Chondrocyte (in vitro differentiated cells): ENCODE measurements around the gene LRRC71. TPM values are rescaled to one million over a fixed set of nuclear protein-coding genes. Genes with fewer than 3 reads are reported as not detected.

Experiments
- DNase-seq: peaks from one replicate; pipeline ENCODE4 v3.0.0; 2021; ENCODE audit warnings: mixed read lengths, low spot score
- H3K27ac Mint-ChIP-seq: one replicate; pipeline ENCODE4 v1.8.0; 2021; ENCODE audit warnings: mild to moderate bottlenecking, moderate library complexity, mixed read lengths; ENCODE audit not compliant: unreplicated experiment
- H3K27me3 Mint-ChIP-seq: 2 replicates; pipeline ENCODE4 v1.8.0; 2021; ENCODE audit warnings: low read depth, mixed read lengths
- H3K36me3 Mint-ChIP-seq: 2 replicates; pipeline ENCODE4 v1.8.0; 2021; ENCODE audit warnings: low read depth, mixed read lengths
- H3K4me1 Mint-ChIP-seq: 2 replicates; pipeline ENCODE4 v1.8.0; 2021; ENCODE audit warnings: low read depth, mild to moderate bottlenecking, mixed read lengths
- H3K4me3 Mint-ChIP-seq: one replicate; pipeline ENCODE4 v1.8.0; 2021; ENCODE audit warnings: mild to moderate bottlenecking, moderate library complexity, mixed read lengths; ENCODE audit not compliant: unreplicated experiment
- H3K9me3 Mint-ChIP-seq: 2 replicates; pipeline ENCODE4 v1.8.0; 2021; ENCODE audit warnings: low read depth, mixed read lengths
- long read RNA-seq: library from polyadenylated mRNA; stranded (forward); transcript quantifications from one replicate; pipeline ENCODE4 v2.0.0, GENCODE V29; 2021
- total RNA-seq: library from RNA; stranded (reverse); gene quantifications from 3 replicates; pipeline ENCODE4 v1.2.1, GENCODE V29; 2021
- TF ChIP-seq, protein P1 (sequence below): fragments of 200-600 bp; sonication (generic); IDR thresholded peaks from 2 replicates; pipeline ENCODE4 v1.5.0; 2021; ENCODE audit warnings: antibody characterized with exemption, mild to moderate bottlenecking, moderate library complexity

The LRRC71 gene
- total RNA-seq, result not detected in 3 replicates
- long read RNA-seq, result 0 reads

- Mint-ChIP-seq H3K27ac (no peak within 1 kb of the TSS), H3K9me3 (no peaks in the 10 kb centered on the region), H3K4me3 (peak within 1 kb of the TSS; percentile 53), H3K36me3 (peaks cover 10% of the 10 kb centered on the region), H3K4me1 (peaks cover 19% of the 10 kb centered on the region), H3K27me3 (peaks cover 42% of the 10 kb centered on the region)
- TF ChIP-seq, protein P1, sequence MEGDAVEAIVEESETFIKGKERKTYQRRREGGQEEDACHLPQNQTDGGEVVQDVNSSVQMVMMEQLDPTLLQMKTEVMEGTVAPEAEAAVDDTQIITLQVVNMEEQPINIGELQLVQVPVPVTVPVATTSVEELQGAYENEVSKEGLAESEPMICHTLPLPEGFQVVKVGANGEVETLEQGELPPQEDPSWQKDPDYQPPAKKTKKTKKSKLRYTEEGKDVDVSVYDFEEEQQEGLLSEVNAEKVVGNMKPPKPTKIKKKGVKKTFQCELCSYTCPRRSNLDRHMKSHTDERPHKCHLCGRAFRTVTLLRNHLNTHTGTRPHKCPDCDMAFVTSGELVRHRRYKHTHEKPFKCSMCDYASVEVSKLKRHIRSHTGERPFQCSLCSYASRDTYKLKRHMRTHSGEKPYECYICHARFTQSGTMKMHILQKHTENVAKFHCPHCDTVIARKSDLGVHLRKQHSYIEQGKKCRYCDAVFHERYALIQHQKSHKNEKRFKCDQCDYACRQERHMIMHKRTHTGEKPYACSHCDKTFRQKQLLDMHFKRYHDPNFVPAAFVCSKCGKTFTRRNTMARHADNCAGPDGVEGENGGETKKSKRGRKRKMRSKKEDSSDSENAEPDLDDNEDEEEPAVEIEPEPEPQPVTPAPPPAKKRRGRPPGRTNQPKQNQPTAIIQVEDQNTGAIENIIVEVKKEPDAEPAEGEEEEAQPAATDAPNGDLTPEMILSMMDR, result peak; percentile 93
- no peak for DNase-seq
Measured at GRCh38 chr1:156920233-156921052, at the start of gene LRRC71. LRRC71 (plus strand) TSS chr1:156920632; CDS start chr1:156920804, 172 bp downstream.

DNA sequence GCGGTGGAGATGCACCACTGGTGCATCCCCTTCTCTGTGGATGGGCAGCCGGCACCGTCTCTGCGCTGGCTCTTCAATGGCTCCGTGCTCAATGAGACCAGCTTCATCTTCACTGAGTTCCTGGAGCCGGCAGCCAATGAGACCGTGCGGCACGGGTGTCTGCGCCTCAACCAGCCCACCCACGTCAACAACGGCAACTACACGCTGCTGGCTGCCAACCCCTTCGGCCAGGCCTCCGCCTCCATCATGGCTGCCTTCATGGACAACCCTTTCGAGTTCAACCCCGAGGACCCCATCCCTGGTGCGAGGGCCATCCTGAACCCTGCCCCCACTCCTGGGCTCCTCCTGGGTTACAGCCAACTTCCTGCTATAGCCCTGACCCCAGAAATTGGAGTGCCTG is 46.8 kb upstream of the LRRC71 start:
- Mint-ChIP-seq H3K4me1 (peaks cover 10% of the 10 kb centered on the region), H3K36me3 (no peaks in the 10 kb centered on the region), H3K4me3 (no peak overlapping the region), H3K27me3 (peaks cover 15% of the 10 kb centered on the region), H3K27ac (no peak overlapping the region), H3K9me3 (no peaks in the 10 kb centered on the region)
- DNase-seq, result no peak
- TF ChIP-seq, protein P1, result no peak

- peaks cover 19% of the 10 kb centered on the region for H3K27me3 Mint-ChIP-seq
- H3K4me3 Mint-ChIP-seq, result no peak overlapping the region
- H3K27ac Mint-ChIP-seq, result no peak overlapping the region
- TF ChIP-seq, protein P1, result no peak
- H3K36me3 Mint-ChIP-seq, result no peaks in the 10 kb centered on the region
- H3K9me3 Mint-ChIP-seq, result no peaks in the 10 kb centered on the region
- DNase-seq, result no peak
- H3K4me1 Mint-ChIP-seq, result peaks cover 10% of the 10 kb centered on the region
Measured at GRCh38 chr1:156874142-156874541, 46.3 kb upstream of the LRRC71 start.

DNA sequence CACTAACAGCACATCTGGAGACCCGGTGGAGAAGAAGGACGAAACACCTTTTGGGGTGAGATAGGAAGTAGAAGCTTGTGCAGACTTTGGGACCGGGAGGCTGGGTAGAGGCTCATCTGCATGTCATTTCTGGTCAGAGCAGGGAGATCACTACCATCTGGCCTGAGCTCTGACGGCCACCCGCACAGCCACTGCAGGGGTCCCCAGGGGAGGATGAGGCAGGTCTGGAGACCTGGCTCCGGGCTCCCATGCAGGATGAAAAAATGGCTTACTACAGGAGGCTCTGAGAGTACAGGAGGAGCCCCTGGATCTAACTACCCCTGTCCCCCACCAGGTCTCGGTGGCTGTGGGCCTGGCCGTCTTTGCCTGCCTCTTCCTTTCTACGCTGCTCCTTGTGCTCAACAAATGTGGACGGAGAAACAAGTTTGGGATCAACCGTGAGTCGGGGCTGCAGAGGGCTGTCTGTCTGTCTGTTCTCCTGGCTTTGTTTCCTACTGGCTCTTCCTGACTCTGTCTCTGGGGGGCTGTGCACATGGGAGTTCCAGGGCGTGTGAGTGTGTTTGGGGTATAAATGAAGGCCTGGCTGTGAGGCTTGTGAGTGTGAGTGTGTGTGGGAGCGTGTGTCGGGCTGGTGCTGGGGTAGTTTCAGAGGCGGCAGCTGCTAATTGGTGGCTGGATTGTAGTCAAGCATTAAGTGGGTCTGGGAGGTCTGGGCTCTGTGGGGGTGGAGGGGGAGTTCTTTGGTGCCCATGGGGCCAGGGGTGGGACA is 45.7 kb upstream of the LRRC71 start:
- peaks cover 23% of the 10 kb centered on the region for H3K27me3 Mint-ChIP-seq
- no peaks in the 10 kb centered on the region for H3K9me3 Mint-ChIP-seq
- peaks cover 10% of the 10 kb centered on the region for H3K4me1 Mint-ChIP-seq
- H3K27ac Mint-ChIP-seq, result no peak overlapping the region
- no peaks in the 10 kb centered on the region for H3K36me3 Mint-ChIP-seq
- no peak overlapping the region for H3K4me3 Mint-ChIP-seq
- TF ChIP-seq, protein P1, result no peak
- no peak for DNase-seq

DNA sequence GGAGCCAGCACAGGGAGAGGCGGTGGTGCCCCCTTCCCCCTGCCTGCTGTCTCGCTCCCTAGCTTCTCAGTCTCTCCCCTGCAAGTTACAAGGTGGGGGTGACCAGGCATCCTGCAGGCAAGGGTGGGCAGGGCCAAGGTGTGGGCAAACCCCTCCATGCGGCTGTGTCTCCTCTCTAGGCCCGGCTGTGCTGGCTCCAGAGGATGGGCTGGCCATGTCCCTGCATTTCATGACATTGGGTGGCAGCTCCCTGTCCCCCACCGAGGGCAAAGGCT is 45.2 kb upstream of the LRRC71 start:
- TF ChIP-seq, protein P1, result no peak
- no peak for DNase-seq
- Mint-ChIP-seq H3K4me1 (peaks cover 8% of the 10 kb centered on the region), H3K27ac (no peak overlapping the region), H3K4me3 (no peak overlapping the region), H3K36me3 (no peaks in the 10 kb centered on the region), H3K9me3 (no peaks in the 10 kb centered on the region), H3K27me3 (peaks cover 26% of the 10 kb centered on the region)
